ENCODE data around the gene CHKB.

DNA sequence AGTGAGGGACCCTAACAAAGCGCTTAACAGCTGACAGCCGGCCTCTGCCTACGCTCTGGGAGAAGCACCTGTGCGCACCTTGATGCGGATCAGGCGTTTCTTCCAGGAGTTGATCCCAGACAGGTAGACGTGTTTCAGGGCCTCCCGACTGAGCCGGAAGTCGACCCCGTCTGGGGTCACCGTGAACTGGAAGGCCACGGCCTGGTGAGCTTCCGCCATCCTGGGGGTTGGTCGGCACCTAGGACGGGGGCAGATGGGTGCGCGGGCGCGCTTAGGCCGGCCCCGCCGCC lies 5.0 kb downstream of the CHKB start:
- TF ChIP-seq TAF1 (IDR thresholded peaks at IDR 0.05; ENCODE audit: borderline replicate concordance, insufficient read depth, low read length) (no peak), POLR2AphosphoS5 (IDR thresholded peaks at IDR 0.05; ENCODE audit: low read depth, low read length) (no peak)
- TF ChIP-seq, protein P1, sequence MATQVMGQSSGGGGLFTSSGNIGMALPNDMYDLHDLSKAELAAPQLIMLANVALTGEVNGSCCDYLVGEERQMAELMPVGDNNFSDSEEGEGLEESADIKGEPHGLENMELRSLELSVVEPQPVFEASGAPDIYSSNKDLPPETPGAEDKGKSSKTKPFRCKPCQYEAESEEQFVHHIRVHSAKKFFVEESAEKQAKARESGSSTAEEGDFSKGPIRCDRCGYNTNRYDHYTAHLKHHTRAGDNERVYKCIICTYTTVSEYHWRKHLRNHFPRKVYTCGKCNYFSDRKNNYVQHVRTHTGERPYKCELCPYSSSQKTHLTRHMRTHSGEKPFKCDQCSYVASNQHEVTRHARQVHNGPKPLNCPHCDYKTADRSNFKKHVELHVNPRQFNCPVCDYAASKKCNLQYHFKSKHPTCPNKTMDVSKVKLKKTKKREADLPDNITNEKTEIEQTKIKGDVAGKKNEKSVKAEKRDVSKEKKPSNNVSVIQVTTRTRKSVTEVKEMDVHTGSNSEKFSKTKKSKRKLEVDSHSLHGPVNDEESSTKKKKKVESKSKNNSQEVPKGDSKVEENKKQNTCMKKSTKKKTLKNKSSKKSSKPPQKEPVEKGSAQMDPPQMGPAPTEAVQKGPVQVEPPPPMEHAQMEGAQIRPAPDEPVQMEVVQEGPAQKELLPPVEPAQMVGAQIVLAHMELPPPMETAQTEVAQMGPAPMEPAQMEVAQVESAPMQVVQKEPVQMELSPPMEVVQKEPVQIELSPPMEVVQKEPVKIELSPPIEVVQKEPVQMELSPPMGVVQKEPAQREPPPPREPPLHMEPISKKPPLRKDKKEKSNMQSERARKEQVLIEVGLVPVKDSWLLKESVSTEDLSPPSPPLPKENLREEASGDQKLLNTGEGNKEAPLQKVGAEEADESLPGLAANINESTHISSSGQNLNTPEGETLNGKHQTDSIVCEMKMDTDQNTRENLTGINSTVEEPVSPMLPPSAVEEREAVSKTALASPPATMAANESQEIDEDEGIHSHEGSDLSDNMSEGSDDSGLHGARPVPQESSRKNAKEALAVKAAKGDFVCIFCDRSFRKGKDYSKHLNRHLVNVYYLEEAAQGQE (IDR thresholded peaks at IDR 0.05; ENCODE audit: insufficient read depth in 1 of 2, low read depth in 2 of 2, low read length in 2 of 2), result no peak
